OCI-LY3 (cell line): Measurements from ENCODE around the gene SLC12A6.

Source experiments
- CTCF ChIP-seq: fragments of 200-600, 300-600 bp; sonication (generic); IDR thresholded peaks from 2 replicates; pipeline ENCODE4 v1.5.1; 2014; ENCODE audit warnings: antibody characterized with exemption, low read length, low read depth
- EZH2phosphoT487 ChIP-seq: fragments of 200-600 bp; shearing (Covaris generic); IDR thresholded peaks from 2 replicates; pipeline ENCODE4 v1.6.1; 2018; ENCODE audit warnings: antibody characterized with exemption, mixed run types, low read depth

GRCh38 chr15:34258151-34258550 lies 79.4 kb downstream of the SLC12A6 start:
- TF ChIP-seq CTCF (no peak), EZH2phosphoT487 (no peak)
